ENCODE data around the gene BRAP.
"Not testable (repeated sequence)": the region's sequence is repeated elsewhere in the genome, so short reads cannot be mapped to it uniquely, and the experiment has no call there.

DNA sequence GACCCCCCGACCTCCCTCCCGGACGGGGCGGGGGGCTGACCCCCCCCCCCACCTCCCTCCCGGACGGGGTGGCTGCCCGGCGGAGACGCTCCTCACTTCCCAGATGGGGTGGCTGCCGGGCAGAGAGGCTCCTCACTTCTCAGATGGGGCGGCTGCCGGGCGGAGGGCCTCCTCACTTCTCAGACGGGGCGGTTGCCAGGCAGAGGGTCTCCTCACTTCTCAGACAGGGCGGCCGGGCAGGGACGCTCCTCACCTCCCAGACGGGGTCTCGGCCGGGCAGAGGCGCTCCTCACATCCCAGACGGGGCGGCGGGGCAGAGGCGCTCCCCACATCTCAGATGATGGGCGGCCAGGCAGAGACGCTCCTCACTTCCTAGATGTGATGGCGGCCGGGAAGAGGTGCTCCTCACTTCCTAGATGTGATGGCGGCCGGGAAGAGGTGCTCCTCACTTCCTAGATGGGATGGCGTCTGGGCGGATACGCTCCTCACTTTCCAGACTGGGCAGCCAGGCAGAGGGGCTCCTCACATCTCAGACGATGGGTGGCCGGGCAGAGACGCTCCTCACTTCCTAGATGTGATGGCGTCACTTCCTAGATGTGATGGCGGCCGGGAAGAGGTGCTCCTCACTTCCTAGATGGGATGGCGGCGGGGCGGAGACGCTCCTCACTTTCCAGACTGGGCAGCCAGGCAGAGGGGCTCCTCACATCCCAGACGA lies 38.0 kb upstream of the BRAP start:
- TF ChIP-seq, protein P1, sequence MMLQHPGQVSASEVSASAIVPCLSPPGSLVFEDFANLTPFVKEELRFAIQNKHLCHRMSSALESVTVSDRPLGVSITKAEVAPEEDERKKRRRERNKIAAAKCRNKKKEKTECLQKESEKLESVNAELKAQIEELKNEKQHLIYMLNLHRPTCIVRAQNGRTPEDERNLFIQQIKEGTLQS (CRISPR knock-in tag; conservative IDR thresholded peaks at IDR 0.05): not testable (repeated sequence)
- TF ChIP-seq, protein P2, sequence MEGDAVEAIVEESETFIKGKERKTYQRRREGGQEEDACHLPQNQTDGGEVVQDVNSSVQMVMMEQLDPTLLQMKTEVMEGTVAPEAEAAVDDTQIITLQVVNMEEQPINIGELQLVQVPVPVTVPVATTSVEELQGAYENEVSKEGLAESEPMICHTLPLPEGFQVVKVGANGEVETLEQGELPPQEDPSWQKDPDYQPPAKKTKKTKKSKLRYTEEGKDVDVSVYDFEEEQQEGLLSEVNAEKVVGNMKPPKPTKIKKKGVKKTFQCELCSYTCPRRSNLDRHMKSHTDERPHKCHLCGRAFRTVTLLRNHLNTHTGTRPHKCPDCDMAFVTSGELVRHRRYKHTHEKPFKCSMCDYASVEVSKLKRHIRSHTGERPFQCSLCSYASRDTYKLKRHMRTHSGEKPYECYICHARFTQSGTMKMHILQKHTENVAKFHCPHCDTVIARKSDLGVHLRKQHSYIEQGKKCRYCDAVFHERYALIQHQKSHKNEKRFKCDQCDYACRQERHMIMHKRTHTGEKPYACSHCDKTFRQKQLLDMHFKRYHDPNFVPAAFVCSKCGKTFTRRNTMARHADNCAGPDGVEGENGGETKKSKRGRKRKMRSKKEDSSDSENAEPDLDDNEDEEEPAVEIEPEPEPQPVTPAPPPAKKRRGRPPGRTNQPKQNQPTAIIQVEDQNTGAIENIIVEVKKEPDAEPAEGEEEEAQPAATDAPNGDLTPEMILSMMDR (IDR thresholded peaks at IDR 0.05): not testable (repeated sequence)
- TF ChIP-seq NR2C2 (CRISPR knock-in tag; IDR thresholded peaks at IDR 0.05); ESRRA (CRISPR knock-in tag; IDR thresholded peaks at IDR 0.05; ENCODE audit: borderline replicate concordance); ZNF423 (CRISPR knock-in tag; IDR thresholded peaks at IDR 0.05); CBFB (CRISPR knock-in tag; IDR thresholded peaks at IDR 0.05; ENCODE audit: low read depth); RELA (CRISPR knock-in tag; IDR thresholded peaks at IDR 0.05; ENCODE audit: borderline replicate concordance); ATF1 (CRISPR knock-in tag; IDR thresholded peaks at IDR 0.05); CREB1 (CRISPR knock-in tag; IDR thresholded peaks at IDR 0.05): not testable (repeated sequence)
- TF ChIP-seq, protein P3, sequence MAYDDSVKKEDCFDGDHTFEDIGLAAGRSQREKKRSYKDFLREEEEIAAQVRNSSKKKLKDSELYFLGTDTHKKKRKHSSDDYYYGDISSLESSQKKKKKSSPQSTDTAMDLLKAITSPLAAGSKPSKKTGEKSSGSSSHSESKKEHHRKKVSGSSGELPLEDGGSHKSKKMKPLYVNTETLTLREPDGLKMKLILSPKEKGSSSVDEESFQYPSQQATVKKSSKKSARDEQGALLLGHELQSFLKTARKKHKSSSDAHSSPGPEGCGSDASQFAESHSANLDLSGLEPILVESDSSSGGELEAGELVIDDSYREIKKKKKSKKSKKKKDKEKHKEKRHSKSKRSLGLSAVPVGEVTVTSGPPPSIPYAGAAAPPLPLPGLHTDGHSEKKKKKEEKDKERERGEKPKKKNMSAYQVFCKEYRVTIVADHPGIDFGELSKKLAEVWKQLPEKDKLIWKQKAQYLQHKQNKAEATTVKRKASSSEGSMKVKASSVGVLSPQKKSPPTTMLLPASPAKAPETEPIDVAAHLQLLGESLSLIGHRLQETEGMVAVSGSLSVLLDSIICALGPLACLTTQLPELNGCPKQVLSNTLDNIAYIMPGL (CRISPR knock-in tag; IDR thresholded peaks at IDR 0.05): not testable (repeated sequence)
- TF ChIP-seq, protein P4, sequence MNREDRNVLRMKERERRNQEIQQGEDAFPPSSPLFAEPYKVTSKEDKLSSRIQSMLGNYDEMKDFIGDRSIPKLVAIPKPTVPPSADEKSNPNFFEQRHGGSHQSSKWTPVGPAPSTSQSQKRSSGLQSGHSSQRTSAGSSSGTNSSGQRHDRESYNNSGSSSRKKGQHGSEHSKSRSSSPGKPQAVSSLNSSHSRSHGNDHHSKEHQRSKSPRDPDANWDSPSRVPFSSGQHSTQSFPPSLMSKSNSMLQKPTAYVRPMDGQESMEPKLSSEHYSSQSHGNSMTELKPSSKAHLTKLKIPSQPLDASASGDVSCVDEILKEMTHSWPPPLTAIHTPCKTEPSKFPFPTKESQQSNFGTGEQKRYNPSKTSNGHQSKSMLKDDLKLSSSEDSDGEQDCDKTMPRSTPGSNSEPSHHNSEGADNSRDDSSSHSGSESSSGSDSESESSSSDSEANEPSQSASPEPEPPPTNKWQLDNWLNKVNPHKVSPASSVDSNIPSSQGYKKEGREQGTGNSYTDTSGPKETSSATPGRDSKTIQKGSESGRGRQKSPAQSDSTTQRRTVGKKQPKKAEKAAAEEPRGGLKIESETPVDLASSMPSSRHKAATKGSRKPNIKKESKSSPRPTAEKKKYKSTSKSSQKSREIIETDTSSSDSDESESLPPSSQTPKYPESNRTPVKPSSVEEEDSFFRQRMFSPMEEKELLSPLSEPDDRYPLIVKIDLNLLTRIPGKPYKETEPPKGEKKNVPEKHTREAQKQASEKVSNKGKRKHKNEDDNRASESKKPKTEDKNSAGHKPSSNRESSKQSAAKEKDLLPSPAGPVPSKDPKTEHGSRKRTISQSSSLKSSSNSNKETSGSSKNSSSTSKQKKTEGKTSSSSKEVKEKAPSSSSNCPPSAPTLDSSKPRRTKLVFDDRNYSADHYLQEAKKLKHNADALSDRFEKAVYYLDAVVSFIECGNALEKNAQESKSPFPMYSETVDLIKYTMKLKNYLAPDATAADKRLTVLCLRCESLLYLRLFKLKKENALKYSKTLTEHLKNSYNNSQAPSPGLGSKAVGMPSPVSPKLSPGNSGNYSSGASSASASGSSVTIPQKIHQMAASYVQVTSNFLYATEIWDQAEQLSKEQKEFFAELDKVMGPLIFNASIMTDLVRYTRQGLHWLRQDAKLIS (CRISPR knock-in tag; IDR thresholded peaks at IDR 0.05; ENCODE audit: borderline replicate concordance): not testable (repeated sequence)
- TF ChIP-seq, protein P5, sequence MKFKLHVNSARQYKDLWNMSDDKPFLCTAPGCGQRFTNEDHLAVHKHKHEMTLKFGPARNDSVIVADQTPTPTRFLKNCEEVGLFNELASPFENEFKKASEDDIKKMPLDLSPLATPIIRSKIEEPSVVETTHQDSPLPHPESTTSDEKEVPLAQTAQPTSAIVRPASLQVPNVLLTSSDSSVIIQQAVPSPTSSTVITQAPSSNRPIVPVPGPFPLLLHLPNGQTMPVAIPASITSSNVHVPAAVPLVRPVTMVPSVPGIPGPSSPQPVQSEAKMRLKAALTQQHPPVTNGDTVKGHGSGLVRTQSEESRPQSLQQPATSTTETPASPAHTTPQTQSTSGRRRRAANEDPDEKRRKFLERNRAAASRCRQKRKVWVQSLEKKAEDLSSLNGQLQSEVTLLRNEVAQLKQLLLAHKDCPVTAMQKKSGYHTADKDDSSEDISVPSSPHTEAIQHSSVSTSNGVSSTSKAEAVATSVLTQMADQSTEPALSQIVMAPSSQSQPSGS (CRISPR knock-in tag; IDR thresholded peaks at IDR 0.05; ENCODE audit: borderline replicate concordance, low read depth): not testable (repeated sequence)

Measured in WTC11 (cell line).